ENCODE data around the gene SLC39A2. TPM values are rescaled to one million over a fixed set of nuclear protein-coding genes. Genes with fewer than 3 reads are reported as not detected.

The SLC39A2 gene
- total RNA-seq, 1 experiment from 2014 or later = 0.88 TPM

- no peak for DNase-seq
- intact Hi-C loops (cut with micrococcal nuclease; ENCODE audit: unreplicated experiment) = loop anchor here (5.0 kb wide), 1 partner anchor 101 kb away; no protein-coding TSS in a partner anchor
- H3K27me3 ChIP-seq (replicated peaks; ENCODE audit: control insufficient read depth, insufficient read depth, low read length) = no peaks in the 10 kb centered on the region
- BruUV-seq (replicated peaks) = no TSS peak
- H3K9me3 Mint-ChIP-seq (ENCODE audit: unreplicated experiment) = no peaks in the 10 kb centered on the region
- H3K4me1 Mint-ChIP-seq (ENCODE audit: low read depth, unreplicated experiment) = peaks cover 37% of the 10 kb centered on the region
- no peak overlapping the region for H3K4me3 Mint-ChIP-seq (ENCODE audit: unreplicated experiment)
- H3K36me3 ChIP-seq (ENCODE audit: control insufficient read depth, insufficient read depth, low read length) = no peaks in the 10 kb centered on the region
- H3K36me3 Mint-ChIP-seq (ENCODE audit: insufficient read depth, unreplicated experiment) = no peaks in the 10 kb centered on the region
- peaks cover 43% of the 10 kb centered on the region for H3K4me1 ChIP-seq
- ChIA-PET CTCF (interaction anchor here (0.6 kb wide), 1 partner anchor 41 kb away, joined by 4 read pairs; no protein-coding TSS in a partner anchor), POLR2A (no interaction called here)
- peaks cover 4% of the 10 kb centered on the region for H3K27me3 Mint-ChIP-seq (ENCODE audit: insufficient read depth, unreplicated experiment)
- no peak overlapping the region for H3K4me3 ChIP-seq (ENCODE audit: low read depth, low read length)
- no peak for TF ChIP-seq CTCF (IDR thresholded peaks at IDR 0.05; ENCODE audit: insufficient read depth in 1 of 2, low read depth in 1 of 2, low read length in 1 of 2, severe bottlenecking in 1 of 2, unreplicated experiment in 1 of 2)
- H3K27ac Mint-ChIP-seq (ENCODE audit: unreplicated experiment) = no peak overlapping the region
- no peaks in the 10 kb centered on the region for H3K9me3 ChIP-seq
Observed at GRCh38 chr14:20973501-20973900, 25.6 kb upstream of the SLC39A2 start.

GRCh38 chr14:20976291-20976690, 22.8 kb upstream of the SLC39A2 start:
- intact Hi-C loops (cut with micrococcal nuclease; ENCODE audit: unreplicated experiment) = no loop called here
- no TSS peak for BruUV-seq (replicated peaks)
- no peak for DNase-seq
- Histone ChIP-seq H3K4me3 (ENCODE audit: low read depth, low read length) (no peak overlapping the region), H3K9me3 (no peaks in the 10 kb centered on the region), H3K36me3 (ENCODE audit: control insufficient read depth, insufficient read depth, low read length) (no peaks in the 10 kb centered on the region), H3K27me3 (replicated peaks; ENCODE audit: control insufficient read depth, insufficient read depth, low read length) (no peaks in the 10 kb centered on the region), H3K4me1 (peaks cover 43% of the 10 kb centered on the region)
- TF ChIP-seq CTCF (IDR thresholded peaks at IDR 0.05; ENCODE audit: insufficient read depth in 1 of 2, low read depth in 1 of 2, low read length in 1 of 2, severe bottlenecking in 1 of 2, unreplicated experiment in 1 of 2) = no peak
- ChIA-PET CTCF (no interaction called here), POLR2A (no interaction called here)
- H3K9me3 Mint-ChIP-seq (ENCODE audit: unreplicated experiment) = no peaks in the 10 kb centered on the region
- H3K4me1 Mint-ChIP-seq (ENCODE audit: low read depth, unreplicated experiment) = peaks cover 36% of the 10 kb centered on the region
- H3K4me3 Mint-ChIP-seq (ENCODE audit: unreplicated experiment) = no peak overlapping the region
- H3K27me3 Mint-ChIP-seq (ENCODE audit: insufficient read depth, unreplicated experiment) = no peaks in the 10 kb centered on the region
- H3K36me3 Mint-ChIP-seq (ENCODE audit: insufficient read depth, unreplicated experiment) = no peaks in the 10 kb centered on the region
- H3K27ac Mint-ChIP-seq (ENCODE audit: unreplicated experiment) = no peak overlapping the region

- no peaks in the 10 kb centered on the region for H3K36me3 Mint-ChIP-seq (ENCODE audit: insufficient read depth, unreplicated experiment)
- TF ChIP-seq CTCF (IDR thresholded peaks at IDR 0.05; ENCODE audit: insufficient read depth in 1 of 2, low read depth in 1 of 2, low read length in 1 of 2, severe bottlenecking in 1 of 2, unreplicated experiment in 1 of 2) = no peak
- BruUV-seq (replicated peaks) = no TSS peak
- ChIA-PET POLR2A (no interaction called here), CTCF (interaction anchor here (0.6 kb wide), 1 partner anchor 108 kb away, joined by 3 read pairs; no protein-coding TSS in a partner anchor)
- Histone ChIP-seq H3K4me3 (ENCODE audit: low read depth, low read length) (no peak overlapping the region), H3K36me3 (ENCODE audit: control insufficient read depth, insufficient read depth, low read length) (no peaks in the 10 kb centered on the region), H3K27me3 (replicated peaks; ENCODE audit: control insufficient read depth, insufficient read depth, low read length) (no peaks in the 10 kb centered on the region), H3K9me3 (no peaks in the 10 kb centered on the region), H3K4me1 (peaks cover 29% of the 10 kb centered on the region)
- intact Hi-C loops (cut with micrococcal nuclease; ENCODE audit: unreplicated experiment) = no loop called here
- no peak overlapping the region for H3K27ac Mint-ChIP-seq (ENCODE audit: unreplicated experiment)
- peaks cover 18% of the 10 kb centered on the region for H3K4me1 Mint-ChIP-seq (ENCODE audit: low read depth, unreplicated experiment)
- no peak overlapping the region for H3K4me3 Mint-ChIP-seq (ENCODE audit: unreplicated experiment)
- no peaks in the 10 kb centered on the region for H3K9me3 Mint-ChIP-seq (ENCODE audit: unreplicated experiment)
- no peaks in the 10 kb centered on the region for H3K27me3 Mint-ChIP-seq (ENCODE audit: insufficient read depth, unreplicated experiment)
- no peak for DNase-seq
Observed at GRCh38 chr14:20978687-20979086, 20.4 kb upstream of the SLC39A2 start.

Measured in Caco-2 (cell line).